Suprapubic skin (tissue), 4 donors: ENCODE data around the gene CALR. TPM values are rescaled to one million over a fixed set of nuclear protein-coding genes. Genes with fewer than 3 reads are reported as not detected.

Experiments
- DNase-seq, 2 donors: peaks; one replicate each; pipeline ENCODE4 v3.0.0-alpha.2; 2019; ENCODE audit warnings: low spot score in 2 of 2
- H3K27ac ChIP-seq: fragments of 200-600 bp; sonication (generic); one replicate; pipeline ENCODE4 v1.5.1; 2019
- H3K27me3 ChIP-seq: fragments of 200-600 bp; sonication (generic); one replicate; pipeline ENCODE4 v1.5.1; 2019
- H3K36me3 ChIP-seq: fragments of 200-600 bp; sonication (generic); one replicate; pipeline ENCODE4 v1.5.1; 2019
- H3K4me1 ChIP-seq: fragments of 200-600 bp; sonication (generic); one replicate; pipeline ENCODE4 v1.5.1; 2019
- H3K4me3 ChIP-seq: fragments of 200-600 bp; sonication (generic); one replicate; pipeline ENCODE4 v1.5.1; 2019; ENCODE audit warnings: mild to moderate bottlenecking
- H3K9me3 ChIP-seq: fragments of 200-600 bp; sonication (generic); one replicate; pipeline ENCODE4 v1.5.1; 2019
- CTCF ChIP-seq, 2 donors: fragments of 200-600 bp in 1 of 2; fragments of 450-650 bp in 1 of 2; sonication (generic) in 1 of 2; IDR thresholded peaks; one replicate each; pipeline ENCODE4 v1.5.1; 2016 to 2019; ENCODE audit warnings: antibody characterized with exemption in 2 of 2, mild to moderate bottlenecking in 1 of 2, moderate library complexity in 1 of 2
- EP300 ChIP-seq: sonication (generic); formaldehyde crosslinking; IDR thresholded peaks from one replicate; pipeline ENCODE4 v1.6.1; 2017; ENCODE audit warnings: antibody characterized with exemption
- POLR2A ChIP-seq, 2 donors: fragments of 450-650 bp; IDR thresholded peaks; one replicate each; pipeline ENCODE4 v1.6.1; 2017; ENCODE audit warnings: antibody characterized with exemption in 2 of 2, mild to moderate bottlenecking in 2 of 2, moderate library complexity in 2 of 2
- POLR2AphosphoS5 ChIP-seq, 3 donors: sonication (generic); formaldehyde crosslinking; IDR thresholded peaks; one replicate each; pipeline ENCODE4 v1.6.1; 2017; ENCODE audit warnings: antibody characterized with exemption in 3 of 3
- WGBS: methylation state at CpG from one replicate; pipeline ENCODE4 v1.1.5; 2018; 5-methylcytosine and 5-hydroxymethylcytosine counted together
- total RNA-seq, 4 donors: library from RNA; depleted of rRNA; stranded (reverse); fragments of >200 nt; gene quantifications; one replicate each; pipeline ENCODE4 v1.1.0, GENCODE V29; 2016

The CALR gene
- total RNA-seq, 4 donors from 2014 or later: 131 to 285 (median 237) TPM

GRCh38 chr19:12986726-12987125, 48.3 kb downstream of the CALR start:
- Histone ChIP-seq H3K4me1 (peaks cover 24% of the 10 kb centered on the region), H3K9me3 (no peaks in the 10 kb centered on the region), H3K27me3 (no peaks in the 10 kb centered on the region), H3K27ac (no peak overlapping the region), H3K4me3 (no peak overlapping the region), H3K36me3 (no peaks in the 10 kb centered on the region)
- TF ChIP-seq POLR2A (IDR thresholded peaks at IDR 0.05) (no peak), CTCF (IDR thresholded peaks at IDR 0.05) (no peak), POLR2AphosphoS5 (IDR thresholded peaks at IDR 0.05) (no peak), EP300 (no peak)
- 97% methylated on average over 12 of the region's 12 CpGs for WGBS
- DNase-seq: no peak

GRCh38 chr19:12987190-12987589, 48.8 kb downstream of the CALR start:
- no peak for DNase-seq
- Histone ChIP-seq H3K9me3 (no peaks in the 10 kb centered on the region), H3K27ac (no peak overlapping the region), H3K27me3 (no peaks in the 10 kb centered on the region), H3K4me3 (no peak overlapping the region), H3K4me1 (peaks cover 24% of the 10 kb centered on the region), H3K36me3 (no peaks in the 10 kb centered on the region)
- TF ChIP-seq POLR2AphosphoS5 (IDR thresholded peaks at IDR 0.05) (no peak), EP300 (no peak), POLR2A (IDR thresholded peaks at IDR 0.05) (no peak)
- 84% methylated on average over 3 of the region's 3 CpGs for WGBS

GRCh38 chr19:12987781-12988180, 49.4 kb downstream of the CALR start:
- TF ChIP-seq POLR2AphosphoS5 (IDR thresholded peaks at IDR 0.05) (no peak), EP300 (no peak), CTCF (IDR thresholded peaks at IDR 0.05) (no peak), POLR2A (IDR thresholded peaks at IDR 0.05) (no peak)
- H3K27me3 ChIP-seq: no peaks in the 10 kb centered on the region
- no peak overlapping the region for H3K27ac ChIP-seq
- H3K4me3 ChIP-seq: no peak overlapping the region
- H3K36me3 ChIP-seq: no peaks in the 10 kb centered on the region
- DNase-seq: no peak
- no peaks in the 10 kb centered on the region for H3K9me3 ChIP-seq
- peaks cover 24% of the 10 kb centered on the region for H3K4me1 ChIP-seq
- 71% methylated on average over 9 of the region's 10 CpGs for WGBS

- H3K4me1 ChIP-seq: peaks cover 18% of the 10 kb centered on the region
- H3K27ac ChIP-seq: no peak overlapping the region
- 66% methylated on average over 22 of the region's 22 CpGs for WGBS
- H3K27me3 ChIP-seq: no peaks in the 10 kb centered on the region
- H3K9me3 ChIP-seq: no peaks in the 10 kb centered on the region
- H3K4me3 ChIP-seq: no peak overlapping the region
- no peak for DNase-seq
- TF ChIP-seq CTCF (IDR thresholded peaks at IDR 0.05): no peak
- no peak for TF ChIP-seq EP300
- TF ChIP-seq POLR2AphosphoS5 (IDR thresholded peaks at IDR 0.05): no peak
- TF ChIP-seq POLR2A (IDR thresholded peaks at IDR 0.05): no peak
- H3K36me3 ChIP-seq: no peaks in the 10 kb centered on the region
Measured at GRCh38 chr19:12990431-12990830, 52.0 kb downstream of the CALR start.

GRCh38 chr19:12990853-12991252, 52.4 kb downstream of the CALR start:
- WGBS: 76% methylated on average over 3 of the region's 3 CpGs
- Histone ChIP-seq H3K4me3 (no peak overlapping the region), H3K27ac (no peak overlapping the region), H3K27me3 (no peaks in the 10 kb centered on the region), H3K9me3 (no peaks in the 10 kb centered on the region), H3K4me1 (peaks cover 14% of the 10 kb centered on the region), H3K36me3 (no peaks in the 10 kb centered on the region)
- DNase-seq: no peak
- no peak for TF ChIP-seq CTCF (IDR thresholded peaks at IDR 0.05)
- TF ChIP-seq POLR2A (IDR thresholded peaks at IDR 0.05): no peak
- TF ChIP-seq EP300: no peak
- TF ChIP-seq POLR2AphosphoS5 (IDR thresholded peaks at IDR 0.05): no peak

- no peak for TF ChIP-seq CTCF (IDR thresholded peaks at IDR 0.05)
- no peaks in the 10 kb centered on the region for H3K36me3 ChIP-seq
- no peak overlapping the region for H3K4me3 ChIP-seq
- no peaks in the 10 kb centered on the region for H3K27me3 ChIP-seq
- DNase-seq: no peak
- WGBS: 91% methylated on average over 5 of the region's 5 CpGs
- H3K27ac ChIP-seq: no peak overlapping the region
- no peaks in the 10 kb centered on the region for H3K9me3 ChIP-seq
- peaks cover 12% of the 10 kb centered on the region for H3K4me1 ChIP-seq
Measured at GRCh38 chr19:12991296-12991695, 52.9 kb downstream of the CALR start.
